RWPE2 (cell line): Measurements from ENCODE around the gene CHKB.

Experiments used
- ATAC-seq: fragments of 200-7000 bp; cut with Tn5 transposase; 3 replicates; pipeline ENCODE4 v1.9.1; 2021; ENCODE audit warnings: low read depth
- DNase-seq: peaks from one replicate; pipeline ENCODE4 v3.0.0-alpha.2; 2020; ENCODE audit warnings: low spot score
- H3K27ac ChIP-seq: fragments of 450-650 bp; 2 replicates; pipeline ENCODE4 v1.5.1; 2017; ENCODE audit warnings: mild to moderate bottlenecking; ENCODE audit not compliant: poor library complexity, severe bottlenecking
- H3K27me3 ChIP-seq: fragments of 250-450 bp; sonication (Bioruptor Pico); 2 replicates; pipeline ENCODE4 v1.5.1; 2021; ENCODE audit warnings: mild to moderate bottlenecking, moderate library complexity; ENCODE audit not compliant: insufficient read depth, poor library complexity, severe bottlenecking
- H3K36me3 ChIP-seq: fragments of 250-450 bp; sonication (Bioruptor Pico); 2 replicates; pipeline ENCODE4 v1.5.1; 2020; ENCODE audit warnings: low read depth, mild to moderate bottlenecking, moderate library complexity
- H3K4me1 ChIP-seq: fragments of 250-450 bp; sonication (Bioruptor Pico); 2 replicates; pipeline ENCODE4 v1.5.1; 2021; ENCODE audit warnings: mild to moderate bottlenecking, moderate library complexity; ENCODE audit not compliant: insufficient read depth, poor library complexity, severe bottlenecking
- H3K4me3 ChIP-seq: fragments of 250-450 bp; sonication (Bioruptor Pico); 2 replicates; pipeline ENCODE4 v1.5.1; 2021; ENCODE audit warnings: mild to moderate bottlenecking, moderate library complexity; ENCODE audit not compliant: severe bottlenecking
- H3K9me3 ChIP-seq: fragments of 250-450 bp; sonication (Bioruptor Pico); 2 replicates; pipeline ENCODE4 v1.5.1; 2021; ENCODE audit warnings: mild to moderate bottlenecking, moderate library complexity; ENCODE audit not compliant: severe bottlenecking
- CTCF ChIP-seq: fragments of 450-650 bp; IDR thresholded peaks from one replicate; pipeline ENCODE4 v1.5.1; 2017; ENCODE audit warnings: mild to moderate bottlenecking, moderate library complexity; ENCODE audit not compliant: poor library complexity, severe bottlenecking

The CHKB gene

GRCh38 chr22:50626850-50627641 is 44.4 kb upstream of the CHKB start:
- ATAC-seq (no peak; the same call in 2 of the 3 replicates), DNase-seq (peak; percentile 50)
- no peak for TF ChIP-seq CTCF
- Histone ChIP-seq H3K27me3 (no peaks in the 10 kb centered on the region), H3K27ac (peak overlapping the region; percentile 9), H3K4me3 (peak overlapping the region; percentile 90), H3K9me3 (no peaks in the 10 kb centered on the region), H3K4me1 (peaks cover 10% of the 10 kb centered on the region), H3K36me3 (no peaks in the 10 kb centered on the region)

DNA sequence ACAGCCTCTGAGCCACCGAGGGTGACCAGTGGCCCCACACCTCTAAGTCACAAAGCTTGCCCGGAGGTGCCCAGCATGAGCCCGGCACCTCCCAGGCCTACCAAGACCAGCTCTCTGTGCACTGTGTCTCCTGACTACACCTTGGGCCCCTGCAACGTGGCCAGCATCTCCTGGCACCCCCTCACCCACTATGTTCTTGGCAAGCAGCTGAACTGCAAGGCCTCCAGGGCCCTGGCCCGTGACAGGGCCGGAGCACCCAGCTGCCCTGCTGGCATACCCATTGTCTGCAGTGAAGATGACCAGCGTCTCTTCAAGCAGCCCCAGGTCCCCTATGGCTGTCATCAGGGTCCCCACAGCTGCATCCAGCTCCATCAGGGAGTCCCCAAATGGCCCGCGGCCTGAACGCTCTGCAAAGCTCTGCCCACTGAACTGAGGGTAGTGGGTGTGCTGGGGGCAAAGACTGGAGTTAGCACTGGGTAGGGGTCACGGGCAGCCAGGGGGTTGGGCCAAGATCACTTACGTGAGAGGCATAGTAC is 43.7 kb upstream of the CHKB start:
- Histone ChIP-seq H3K4me3 (no peak overlapping the region), H3K36me3 (no peaks in the 10 kb centered on the region), H3K27me3 (no peaks in the 10 kb centered on the region), H3K4me1 (peaks cover 15% of the 10 kb centered on the region), H3K9me3 (no peaks in the 10 kb centered on the region), H3K27ac (no peak overlapping the region)
- ATAC-seq (no peak), DNase-seq (peak; percentile 32)
- TF ChIP-seq CTCF = no peak

DNA sequence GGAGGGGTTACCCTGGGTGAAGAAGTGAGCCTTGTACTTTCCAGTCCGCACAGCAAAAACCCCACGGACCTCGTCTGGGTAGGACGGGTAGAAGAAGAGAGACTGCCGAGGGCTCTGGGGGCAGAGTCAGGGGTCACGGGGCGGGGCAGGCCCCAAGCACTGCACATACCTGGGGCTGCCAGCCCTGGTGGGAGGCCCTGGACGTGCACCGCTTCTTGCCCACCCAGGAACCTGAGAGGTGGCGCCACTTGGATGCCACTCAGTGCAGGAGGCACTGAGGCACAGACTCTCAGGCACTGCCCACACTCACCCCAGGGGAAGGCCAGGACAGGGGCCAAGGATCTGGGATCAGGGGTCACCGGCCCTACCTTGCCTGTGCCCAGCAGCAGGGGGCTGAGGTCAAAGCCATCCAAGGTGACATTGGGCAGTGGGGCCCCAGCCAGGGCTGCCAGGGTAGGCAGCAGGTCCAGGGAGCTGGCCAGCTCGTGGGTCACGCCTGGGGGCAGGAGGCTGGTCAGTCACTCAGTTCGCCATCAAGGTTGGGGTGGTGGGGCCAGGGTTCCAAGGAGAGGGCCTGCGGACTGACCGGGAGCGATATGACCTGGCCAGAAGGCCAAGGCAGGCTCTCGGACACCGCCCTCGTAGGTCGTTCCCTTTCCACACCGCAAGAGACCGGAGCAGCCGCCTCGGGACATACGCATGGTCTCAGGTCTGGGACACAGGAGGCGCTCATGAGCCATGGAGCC is 43.1 kb upstream of the CHKB start:
- no peak for ATAC-seq
- Histone ChIP-seq H3K9me3 (no peaks in the 10 kb centered on the region), H3K27me3 (no peaks in the 10 kb centered on the region), H3K27ac (no peak overlapping the region), H3K36me3 (no peaks in the 10 kb centered on the region), H3K4me3 (no peak overlapping the region), H3K4me1 (peaks cover 22% of the 10 kb centered on the region)
- no peak for TF ChIP-seq CTCF
- DNase-seq = peak; percentile 56

DNA sequence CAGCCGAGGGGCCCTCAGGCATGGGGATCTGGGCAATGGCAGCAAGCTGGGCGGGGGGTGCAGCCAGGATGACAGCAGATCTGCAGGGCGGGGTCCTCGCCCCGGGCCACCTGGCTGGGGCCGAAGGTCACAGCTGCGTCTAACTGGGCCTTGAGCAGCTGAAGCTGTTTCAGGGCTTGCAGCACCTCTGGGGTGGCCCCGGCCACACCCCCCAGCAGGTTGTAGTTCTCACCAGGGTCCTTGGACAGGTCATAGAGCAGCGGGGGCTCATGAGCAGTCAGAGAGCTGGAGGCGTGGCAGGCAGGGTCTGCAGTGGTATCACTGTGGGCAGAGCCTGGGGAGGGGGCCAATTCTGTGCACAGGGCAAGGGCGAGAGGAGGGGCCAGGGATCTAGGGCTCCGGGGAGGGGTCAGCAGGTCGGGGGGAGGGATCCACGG is 42.5 kb upstream of the CHKB start:
- Histone ChIP-seq H3K9me3 (no peaks in the 10 kb centered on the region), H3K4me1 (peaks cover 24% of the 10 kb centered on the region), H3K27ac (no peak overlapping the region), H3K36me3 (no peaks in the 10 kb centered on the region), H3K4me3 (no peak overlapping the region), H3K27me3 (no peaks in the 10 kb centered on the region)
- peak; percentile 38 for DNase-seq
- no peak for TF ChIP-seq CTCF
- ATAC-seq = no peak
